Embryonic facial prominence (tissue), 1 donor: ENCODE data around the gene SLC1A4.
A peak's percentile ranks its signal among the peaks of the same experiment; 100 is the strongest.
"Not testable (repeated sequence)": the region's sequence is repeated elsewhere in the genome, so short reads cannot be mapped to it uniquely, and the experiment has no call there.

Experiments used
- DNase-seq: peaks from one replicate; pipeline ENCODE4 v3.0.0-alpha.2; 2016; ENCODE audit errors: extremely low spot score

The SLC1A4 gene

DNA sequence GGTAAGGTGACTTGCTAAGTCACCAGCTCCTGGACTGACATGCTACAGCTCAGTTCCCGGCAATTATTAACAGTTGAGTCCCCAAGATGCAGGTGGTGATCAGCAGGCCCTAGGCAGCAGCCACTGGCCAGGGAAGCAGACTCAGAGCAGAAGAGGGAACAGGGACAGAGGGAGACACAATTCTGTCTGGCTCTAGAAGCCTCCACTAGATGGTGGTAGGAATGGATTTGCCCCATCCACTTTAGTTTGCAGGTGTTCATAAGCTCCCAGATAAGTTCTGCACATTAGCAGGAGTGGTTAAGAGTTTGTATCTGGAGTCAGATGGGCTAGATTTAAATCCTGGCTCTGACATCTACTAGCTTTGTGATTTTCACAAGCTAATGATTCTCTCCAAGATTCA is 25.5 kb upstream of the SLC1A4 start:
- no peak for DNase-seq

DNA sequence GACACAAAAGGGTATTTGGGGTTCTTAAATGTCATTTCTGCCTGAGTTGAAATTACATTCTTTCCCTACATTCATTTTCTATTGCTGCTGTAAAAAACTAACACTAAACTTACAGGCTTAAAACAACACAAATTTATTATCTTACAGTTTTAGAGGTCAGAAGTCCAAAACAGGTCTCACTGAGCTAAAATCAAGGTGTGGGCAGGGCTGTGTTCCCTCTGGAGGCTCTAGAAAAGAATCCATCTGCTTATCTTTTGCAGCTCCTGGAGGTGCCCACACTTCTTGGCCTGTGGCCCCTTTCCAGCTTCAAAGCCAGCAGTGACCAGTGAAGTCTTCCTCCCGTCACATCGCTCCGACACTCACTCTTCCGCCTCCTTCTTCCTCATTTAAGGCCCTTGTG is 23.2 kb upstream of the SLC1A4 start:
- no peak for DNase-seq

DNA sequence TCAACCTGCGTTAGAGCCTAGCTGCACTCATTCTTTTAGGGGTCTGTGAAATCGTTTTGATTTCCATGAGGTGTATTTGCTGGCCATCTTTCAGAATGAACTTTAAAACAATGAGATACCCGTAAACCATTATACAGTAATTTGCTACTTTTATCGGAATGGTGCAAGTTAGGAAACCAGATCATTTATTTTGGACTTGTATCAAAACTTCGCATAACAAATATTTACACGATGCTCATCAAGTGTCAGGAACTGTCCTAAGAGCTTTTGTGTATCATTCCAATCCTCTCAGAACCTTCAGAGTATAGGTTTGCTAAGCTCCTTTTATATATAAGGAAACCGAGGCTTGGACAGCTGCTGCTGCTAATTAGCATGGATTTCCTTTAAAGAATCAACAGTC is 22.4 kb upstream of the SLC1A4 start:
- DNase-seq: no peak

DNA sequence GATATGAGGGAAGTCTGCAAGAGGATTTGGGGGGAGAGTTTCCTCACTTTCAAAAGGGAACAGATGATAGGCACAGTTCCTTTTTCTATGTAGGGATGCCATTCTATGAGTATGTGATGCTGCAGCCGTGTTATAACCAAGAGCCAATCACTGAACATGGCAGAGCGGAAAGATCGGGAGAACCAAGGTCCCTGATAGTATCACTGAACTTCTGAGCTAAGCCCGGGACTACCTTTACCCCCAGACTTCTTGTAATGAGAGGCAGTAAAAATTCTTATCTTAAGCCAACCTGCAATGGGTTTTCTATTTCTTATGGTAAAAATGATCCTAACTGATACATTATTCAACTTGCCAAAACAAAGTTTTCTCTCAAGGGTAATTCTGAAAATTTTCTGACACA is 21.6 kb upstream of the SLC1A4 start:
- DNase-seq: no peak

DNA sequence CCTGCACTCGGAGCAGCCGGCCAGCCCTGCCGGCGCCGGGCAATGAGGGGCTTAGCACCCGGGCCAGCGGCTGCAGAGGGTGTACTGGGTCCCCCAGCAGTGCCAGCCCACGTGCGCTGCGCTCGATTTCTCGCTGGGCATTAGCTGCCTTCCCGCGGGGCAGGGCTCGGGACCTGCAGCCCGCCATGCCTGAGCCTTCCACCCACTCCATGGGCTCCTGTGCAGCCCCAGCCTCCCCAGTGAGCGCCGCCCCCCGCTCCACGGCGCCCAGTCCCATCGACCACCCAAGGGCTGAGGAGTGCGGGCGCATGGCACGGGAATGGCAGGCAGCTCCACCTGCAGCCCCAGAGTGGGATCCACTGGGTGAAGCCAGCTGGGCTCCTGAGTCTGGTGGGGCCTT is 20.1 kb upstream of the SLC1A4 start:
- not testable (repeated sequence) for DNase-seq

DNA sequence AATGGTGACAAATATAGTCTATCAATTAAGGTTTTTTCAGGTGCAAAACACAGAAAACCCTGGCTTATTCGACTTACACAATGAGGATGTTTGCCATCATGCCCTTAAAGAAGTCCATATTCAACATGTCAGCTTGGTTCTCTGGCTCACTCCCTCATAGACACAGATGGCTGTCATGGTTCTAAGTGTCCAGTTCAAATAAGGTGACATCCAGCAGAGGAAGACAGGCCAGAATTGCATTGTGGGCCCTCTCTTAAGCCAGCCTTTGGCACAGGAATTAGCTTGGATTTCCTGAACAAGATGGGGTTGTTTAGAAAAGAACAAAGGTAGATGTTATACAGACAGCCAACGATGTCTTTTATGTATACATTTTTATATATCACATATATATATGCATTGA is 18.7 kb upstream of the SLC1A4 start:
- no peak for DNase-seq

DNA sequence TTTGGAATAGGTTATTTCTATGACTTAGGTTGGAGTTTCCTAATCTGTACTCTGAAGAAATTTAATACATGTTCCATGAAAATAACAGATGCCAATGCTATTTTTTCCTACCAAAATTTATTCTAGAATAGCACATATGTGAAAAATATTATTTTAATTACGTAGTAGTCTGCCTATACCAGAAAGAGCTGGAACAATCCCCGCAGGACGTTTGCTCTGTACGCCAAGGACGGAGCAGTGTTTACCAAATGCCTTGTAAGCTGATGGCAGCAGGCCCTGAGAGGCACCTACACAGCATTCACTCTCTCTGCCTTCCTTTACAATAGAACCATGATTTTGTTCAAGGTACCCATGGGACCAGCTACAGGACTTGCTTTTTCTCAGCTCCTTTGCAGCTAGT is 16.8 kb upstream of the SLC1A4 start:
- DNase-seq: no peak

DNA sequence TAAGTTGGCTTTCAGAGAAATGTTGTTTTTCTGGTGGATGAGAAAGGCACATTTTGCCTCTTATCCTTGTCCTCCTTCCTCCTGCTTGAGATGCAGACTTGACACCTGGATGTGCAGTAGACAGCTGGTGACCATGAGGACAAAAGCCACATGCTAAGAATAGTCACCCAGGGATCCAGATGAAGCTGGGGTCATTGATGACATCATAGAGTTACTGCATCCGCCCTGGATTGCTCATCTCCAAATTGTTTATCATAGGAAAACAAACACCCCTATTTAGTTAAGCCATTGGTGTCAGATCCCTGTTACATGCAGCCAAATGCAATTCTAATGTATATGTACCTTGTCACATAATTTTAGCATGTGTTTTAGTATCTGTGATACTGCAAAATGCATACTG is 16.3 kb upstream of the SLC1A4 start:
- no peak for DNase-seq

DNA sequence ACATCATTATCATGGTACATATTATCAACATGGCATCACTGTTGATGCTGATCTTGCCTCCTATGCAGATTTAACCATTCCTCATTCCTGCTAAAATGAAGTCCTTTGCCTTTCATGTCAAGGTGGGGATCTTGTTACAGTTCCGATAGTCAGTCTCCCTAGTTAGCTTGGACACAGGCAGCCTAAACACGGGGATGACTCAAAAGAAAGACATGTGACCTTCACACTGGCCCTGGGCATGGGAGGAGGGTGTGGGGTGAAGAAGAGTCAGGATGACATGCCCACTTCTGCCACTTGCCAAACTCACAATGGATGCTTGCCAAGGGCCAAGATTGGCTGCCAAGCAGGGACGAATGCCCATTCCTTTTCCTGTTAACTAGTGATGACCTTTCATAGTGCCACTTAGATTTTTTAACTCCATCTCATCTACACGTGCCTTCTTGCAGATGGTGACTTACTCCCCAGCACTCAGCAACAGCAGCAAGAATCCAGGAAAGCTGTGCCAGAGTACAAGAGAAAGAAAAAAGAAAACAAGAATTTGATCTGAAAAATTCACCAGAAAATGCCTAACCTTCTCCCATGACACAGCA is 13.9 kb upstream of the SLC1A4 start:
- DNase-seq: no peak

DNA sequence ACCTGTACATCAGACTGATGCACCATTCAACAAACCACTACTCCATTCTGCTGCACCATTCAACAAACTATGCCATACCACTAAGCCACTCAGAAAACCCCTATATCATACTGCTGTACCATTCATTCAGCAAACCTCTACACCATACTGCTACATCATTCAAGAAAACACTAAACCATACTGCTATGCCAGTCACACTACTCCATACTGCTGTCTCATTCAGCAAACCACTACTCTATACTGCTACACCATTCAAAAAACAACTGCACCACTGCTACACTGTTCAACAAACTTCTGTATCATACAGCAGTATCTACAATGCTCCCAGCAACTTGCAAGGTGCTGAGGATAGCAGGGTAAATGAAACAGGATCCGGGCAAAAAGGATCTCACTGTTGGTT is 12.9 kb upstream of the SLC1A4 start:
- DNase-seq: no peak

DNA sequence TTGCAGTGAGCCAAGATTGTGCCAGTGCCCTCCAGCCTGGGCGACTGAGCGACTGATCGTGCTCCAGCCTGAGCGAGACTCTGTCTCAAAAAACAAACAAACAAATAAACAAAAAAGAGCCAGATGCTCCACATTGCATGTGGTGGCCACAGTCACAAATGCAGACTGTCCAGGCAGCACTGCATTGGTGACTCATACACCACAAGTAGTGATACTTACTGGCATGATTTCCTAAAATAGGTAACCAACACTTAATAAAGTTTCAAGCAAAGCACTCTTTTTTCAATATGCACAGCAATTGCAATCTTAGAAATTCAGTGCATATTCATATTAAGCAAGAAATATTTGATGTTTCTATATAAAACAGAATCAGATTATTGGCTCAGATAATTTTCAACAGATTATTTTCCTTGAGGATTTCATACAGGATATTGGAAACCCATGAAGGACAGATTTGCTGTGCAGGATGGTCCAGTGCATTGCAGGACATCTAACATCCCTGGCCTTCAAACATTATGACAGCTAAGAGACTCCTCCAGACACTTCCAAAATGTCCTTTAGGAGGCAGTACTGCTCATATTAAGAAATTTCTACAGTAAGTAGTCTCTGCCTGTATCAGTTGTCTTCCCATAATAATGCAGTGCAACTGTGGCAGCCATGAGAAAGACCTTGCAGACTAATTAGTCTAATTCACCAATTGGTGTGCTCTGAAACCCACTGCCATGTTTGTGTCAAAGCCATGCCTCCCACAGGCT is 10.5 kb upstream of the SLC1A4 start:
- DNase-seq: no peak

DNA sequence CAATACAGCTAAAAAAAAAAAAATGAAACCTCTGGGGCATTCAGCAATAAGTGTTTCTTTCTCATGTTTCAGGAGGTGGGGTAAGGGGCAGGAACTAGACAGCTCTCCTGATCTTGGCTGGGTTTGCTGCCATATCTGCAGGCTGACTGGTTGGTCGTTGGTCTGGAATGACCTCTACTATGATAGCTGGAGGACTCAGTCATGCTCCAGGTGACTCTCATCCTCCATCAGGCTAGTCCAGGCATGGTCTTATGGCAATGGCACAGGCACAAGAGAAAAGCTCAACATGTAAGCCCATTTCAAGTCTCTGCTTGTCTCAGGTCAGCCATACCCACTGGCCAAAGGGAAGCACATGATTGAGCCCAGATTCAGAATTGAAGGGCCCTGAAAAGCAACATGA is 9.5 kb upstream of the SLC1A4 start:
- no peak for DNase-seq

DNA sequence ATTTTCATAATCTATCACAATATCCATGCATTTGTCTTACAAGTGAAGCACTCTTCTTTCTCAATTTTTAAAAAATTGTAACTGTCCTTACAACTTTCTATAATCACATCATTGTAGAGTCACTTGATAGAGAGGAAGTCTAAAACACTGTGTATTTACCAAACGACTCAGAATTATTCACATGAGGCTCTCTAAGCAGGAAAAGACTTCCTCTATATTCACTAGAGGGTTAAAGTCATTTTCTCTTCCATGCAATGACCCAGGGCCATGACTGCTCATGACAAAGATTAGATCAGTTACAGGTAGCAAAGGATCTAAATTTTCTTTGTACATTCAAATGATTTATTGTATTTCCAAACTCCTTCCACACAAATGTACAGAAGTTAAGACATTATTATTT is 9.0 kb upstream of the SLC1A4 start:
- no peak for DNase-seq

DNA sequence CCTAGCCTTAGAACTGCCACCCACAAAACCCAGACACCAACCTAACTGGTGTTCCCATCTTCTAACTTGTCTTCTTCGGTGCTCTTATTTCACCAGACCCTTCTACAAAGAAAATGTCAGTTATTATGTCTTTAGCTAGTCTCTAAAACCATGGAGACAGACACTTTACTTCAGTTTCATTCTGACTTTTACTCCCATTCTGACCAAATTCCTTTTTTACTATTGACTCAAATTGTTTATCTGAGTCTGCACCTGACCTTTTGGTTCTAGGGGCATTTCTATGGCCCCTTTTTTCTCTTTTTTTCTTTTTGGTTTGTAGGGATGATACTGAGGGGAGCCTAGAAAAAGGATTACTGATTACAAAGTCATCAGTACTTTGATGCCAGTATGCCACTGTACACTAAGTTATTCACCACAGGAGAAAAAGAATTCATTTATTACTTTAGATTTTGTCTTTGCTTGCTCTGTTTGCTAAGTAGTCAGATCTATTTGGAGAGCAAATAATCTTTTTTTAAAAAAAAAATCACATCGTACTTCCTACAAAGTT is 6.8 kb upstream of the SLC1A4 start:
- DNase-seq: no peak

DNA sequence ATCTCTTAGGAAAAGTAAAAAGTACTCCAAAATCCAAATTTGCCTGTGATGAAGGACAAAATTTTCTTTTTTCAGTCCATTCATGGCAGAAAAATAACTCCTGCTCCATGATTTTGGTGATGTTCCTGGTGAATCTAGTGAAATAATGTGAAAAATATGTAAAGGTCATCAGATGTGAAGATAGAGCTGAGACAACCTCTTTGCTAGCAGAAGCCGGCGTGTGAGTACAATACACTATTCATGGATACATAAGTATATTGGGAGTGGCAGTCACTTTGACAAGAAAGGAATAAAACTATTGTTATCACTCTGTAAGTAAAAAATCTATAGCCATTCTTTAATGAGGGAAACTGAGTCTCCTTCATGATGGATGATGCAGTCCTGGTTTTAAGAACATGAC is 6.3 kb upstream of the SLC1A4 start:
- DNase-seq: no peak

DNA sequence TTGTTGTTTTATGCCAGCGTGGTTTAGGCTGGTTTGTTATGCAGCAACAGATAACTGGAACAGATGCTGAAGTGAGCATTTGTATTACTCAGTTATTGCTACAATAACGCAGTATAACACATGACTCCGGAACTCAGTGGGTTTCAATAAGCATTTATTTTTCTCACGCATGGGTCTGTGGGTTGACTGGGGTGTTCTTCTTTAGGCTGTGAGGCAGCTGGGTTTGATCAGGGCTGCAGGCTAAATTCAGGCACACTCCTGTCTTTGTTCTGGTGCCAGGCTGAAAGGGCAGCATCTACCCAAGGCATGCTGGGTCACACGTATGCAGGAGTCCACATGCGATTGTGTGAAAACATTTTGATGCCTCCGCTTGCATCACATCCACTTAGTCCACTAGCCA is 3.8 kb upstream of the SLC1A4 start:
- no peak for DNase-seq

DNA sequence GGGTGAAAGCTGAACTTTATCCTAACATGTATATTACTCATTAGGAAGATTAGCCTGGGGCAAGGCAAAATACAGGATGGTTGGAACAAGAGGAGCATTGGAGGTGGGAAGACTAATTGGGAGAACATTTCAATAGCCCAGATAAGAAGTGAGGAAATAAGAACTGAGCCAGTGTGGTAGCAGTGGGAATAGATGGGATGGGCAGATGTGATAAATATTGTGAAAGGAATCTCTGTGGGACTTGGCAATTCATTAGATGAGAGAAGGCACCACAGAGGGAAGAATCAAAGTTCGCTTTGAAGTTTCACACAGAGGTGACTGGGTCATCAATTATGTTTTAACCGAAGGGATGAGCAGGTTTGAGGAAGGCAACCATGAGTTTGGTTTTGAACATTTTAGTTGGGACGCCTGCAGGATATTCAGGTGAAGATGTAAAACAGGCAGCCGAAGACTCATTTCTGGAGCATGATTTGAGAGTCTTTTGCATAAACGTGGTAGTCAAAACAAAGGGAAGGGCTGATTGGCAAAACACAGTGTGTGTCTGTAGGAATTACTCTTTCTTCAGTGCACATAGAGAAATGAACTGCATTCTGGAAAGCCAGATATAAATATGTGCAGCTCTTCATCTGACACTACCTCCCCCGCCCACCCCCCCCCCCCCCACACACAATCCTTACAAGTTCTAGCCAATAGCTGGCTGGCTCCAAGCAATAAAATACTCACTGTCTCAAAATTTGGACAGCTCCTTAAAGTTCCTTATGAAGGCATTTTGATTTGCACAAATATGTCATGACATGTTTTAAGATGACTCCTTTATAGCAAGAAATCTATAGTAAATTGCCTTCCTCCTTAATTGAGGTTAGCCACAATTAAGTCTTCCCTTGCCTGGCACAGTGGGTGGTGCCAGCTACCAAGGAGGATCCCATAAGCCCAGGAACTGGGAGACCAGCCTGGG is 1.9 kb upstream of the SLC1A4 start:
- DNase-seq: no peak

DNA sequence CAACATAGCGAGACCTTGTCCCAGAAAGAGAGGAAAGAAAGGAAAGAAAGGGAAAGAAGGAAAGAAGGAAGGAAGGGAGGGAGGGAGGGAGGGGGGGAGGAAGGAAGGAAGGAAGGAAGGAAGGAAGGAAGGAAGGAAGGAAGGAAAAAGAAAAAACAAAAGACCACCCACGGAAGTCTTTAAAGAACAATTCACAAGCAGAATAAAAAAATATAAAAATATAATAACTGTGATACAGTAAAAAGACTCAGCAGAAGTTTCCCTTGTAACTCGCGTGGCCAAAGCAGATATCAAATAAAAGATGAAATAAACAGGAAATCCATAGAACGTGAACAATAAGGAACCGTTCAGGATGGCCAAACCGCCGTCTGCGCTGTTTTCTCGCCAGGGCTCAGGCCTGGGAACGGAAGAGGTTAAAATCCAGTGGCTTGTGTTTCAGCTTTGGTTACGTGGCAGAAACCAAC is 1.2 kb upstream of the SLC1A4 start:
- peak; percentile 58 for DNase-seq

DNA sequence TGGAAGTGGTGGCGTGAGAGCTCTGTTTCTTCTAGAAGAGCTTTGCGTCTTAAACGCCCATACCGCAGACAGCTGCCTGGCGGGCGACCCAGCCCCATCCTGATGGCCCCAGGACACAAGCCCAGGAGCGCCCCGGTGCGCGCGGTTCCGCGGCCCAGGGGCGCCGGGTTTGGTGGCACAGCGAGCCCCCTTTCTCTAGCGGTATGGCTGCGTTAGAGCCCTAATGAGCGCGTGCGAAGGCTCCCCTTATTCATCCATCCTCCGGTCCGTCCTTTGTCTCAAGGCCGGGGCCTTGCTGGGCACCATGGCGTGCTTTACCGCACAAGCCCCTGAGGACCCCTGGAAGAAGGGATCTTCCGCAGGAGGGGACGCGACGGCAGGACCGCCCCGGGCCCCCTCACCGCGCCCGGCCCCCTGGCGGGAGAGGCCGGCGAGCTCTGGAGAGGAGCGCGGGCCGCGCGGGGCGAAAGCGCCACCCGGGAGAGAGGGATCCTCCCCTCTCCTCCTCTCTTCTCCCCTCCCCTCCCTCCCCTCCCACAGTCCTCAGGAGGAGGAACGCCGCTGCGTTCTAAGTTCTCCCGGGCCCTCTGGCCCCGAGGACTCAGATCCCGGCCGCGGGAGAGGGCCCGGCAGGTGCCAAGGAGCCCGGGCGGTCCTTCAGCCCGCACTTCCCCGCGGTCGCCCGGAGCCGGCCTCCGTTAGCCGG is 626 bp upstream of the SLC1A4 start:
- no peak for DNase-seq

DNA sequence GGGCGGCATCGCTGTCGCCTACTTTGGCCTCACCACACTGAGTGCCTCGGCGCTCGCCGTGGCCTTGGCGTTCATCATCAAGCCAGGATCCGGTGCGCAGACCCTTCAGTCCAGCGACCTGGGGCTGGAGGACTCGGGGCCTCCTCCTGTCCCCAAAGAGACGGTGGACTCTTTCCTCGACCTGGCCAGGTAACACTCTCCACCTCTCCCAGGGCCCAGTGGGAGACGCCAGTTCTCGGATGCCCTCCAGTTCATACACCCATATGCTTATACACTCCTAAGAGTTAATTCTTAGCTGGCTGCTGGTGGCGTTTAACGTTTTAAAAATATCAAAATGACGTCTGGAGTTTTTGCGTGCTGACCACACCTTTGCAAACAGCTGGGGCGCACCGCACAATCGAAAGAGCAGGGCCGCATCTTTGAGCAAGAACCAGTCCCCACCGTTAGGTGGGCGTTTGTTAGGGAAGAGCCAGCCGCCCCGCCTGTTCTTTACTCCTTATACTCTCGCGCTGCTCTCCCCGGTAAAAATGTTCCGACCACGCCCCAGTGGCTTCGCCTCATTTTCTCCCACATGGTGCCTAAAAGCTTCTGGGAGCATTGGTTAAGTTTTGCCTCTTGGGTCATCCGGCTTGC is 899 bp downstream of the SLC1A4 start:
- DNase-seq: no peak

DNA sequence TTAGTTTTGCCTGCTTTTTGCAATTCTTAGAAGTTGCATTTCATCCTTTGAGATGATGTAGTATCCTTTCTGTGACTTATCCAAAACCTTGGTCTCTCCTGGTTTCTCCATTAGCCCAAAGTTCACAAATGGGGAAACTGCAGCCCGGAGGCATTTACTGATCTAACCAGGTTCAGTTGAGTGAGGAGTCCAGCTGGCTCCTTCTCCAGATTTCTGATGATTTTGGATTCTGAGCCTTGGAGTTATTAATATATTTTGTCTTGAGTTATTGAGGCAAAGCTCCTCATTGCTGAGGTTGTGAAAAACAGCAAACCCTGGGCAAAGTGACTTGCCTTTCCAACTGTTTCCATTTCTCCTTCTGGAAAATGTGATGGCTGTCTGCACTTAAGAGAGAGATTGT is 1.7 kb downstream of the SLC1A4 start:
- no peak for DNase-seq
